ENCODE data around the gene RBM14. TPM values are rescaled to one million over a fixed set of nuclear protein-coding genes. Genes with fewer than 3 reads are reported as not detected.
"Not testable (repeated sequence)": the region's sequence is repeated elsewhere in the genome, so short reads cannot be mapped to it uniquely, and the experiment has no call there.

The RBM14 gene
- total RNA-seq, 1 experiment from 2014 or later = 68.7 TPM

DNA sequence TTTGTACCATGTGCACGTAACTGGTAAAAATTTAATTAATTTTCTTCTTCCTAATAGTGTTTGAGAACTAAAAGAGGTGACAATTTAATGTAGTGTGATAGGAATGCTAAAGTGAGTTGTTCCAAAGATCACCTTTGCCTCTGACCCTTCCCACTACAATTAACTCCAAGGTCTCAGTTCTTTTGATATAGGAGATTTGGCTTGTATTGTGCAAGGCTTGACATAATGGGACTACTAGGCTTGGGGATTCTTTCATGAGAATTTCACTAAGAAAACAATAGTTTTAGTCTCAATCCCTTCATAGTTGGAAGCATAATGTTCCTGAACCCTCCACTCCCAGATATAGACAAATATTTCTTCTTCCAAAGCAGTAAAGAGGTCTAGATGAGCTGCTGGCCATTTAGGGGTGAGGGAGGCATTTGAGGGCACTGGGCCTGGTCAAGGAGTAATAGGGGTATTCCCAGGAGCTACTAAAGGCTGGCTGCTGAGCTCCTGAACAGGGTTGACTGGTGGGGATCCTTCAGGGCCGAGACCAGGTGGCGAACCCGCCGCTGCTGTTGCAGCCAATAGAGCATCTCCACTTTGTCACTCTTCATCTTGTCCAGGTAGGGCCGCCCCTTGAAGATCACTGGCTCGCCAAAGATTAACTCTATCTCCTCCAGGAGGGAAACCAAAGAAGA lies 26.3 kb upstream of the RBM14 start:
- no peak overlapping the region for H3K27ac ChIP-seq
- H3K36me3 ChIP-seq = no peaks in the 10 kb centered on the region
- no peaks in the 10 kb centered on the region for H3K27me3 ChIP-seq
- no peaks in the 10 kb centered on the region for H3K9me3 ChIP-seq (replicated peaks)
- H3K4me3 ChIP-seq = no peak overlapping the region
- peaks cover 7% of the 10 kb centered on the region; the same call in 1 of the 2 replicates for H3K4me1 ChIP-seq
- no peak for DNase-seq

GRCh38 chr11:66591175-66591574 lies 25.3 kb upstream of the RBM14 start:
- Histone ChIP-seq H3K27me3 (no peaks in the 10 kb centered on the region), H3K4me3 (no peak overlapping the region), H3K36me3 (no peaks in the 10 kb centered on the region), H3K4me1 (peaks cover 7% of the 10 kb centered on the region; the same call in 1 of the 2 replicates), H3K27ac (no peak overlapping the region), H3K9me3 (replicated peaks) (no peaks in the 10 kb centered on the region)
- no peak for DNase-seq

DNA sequence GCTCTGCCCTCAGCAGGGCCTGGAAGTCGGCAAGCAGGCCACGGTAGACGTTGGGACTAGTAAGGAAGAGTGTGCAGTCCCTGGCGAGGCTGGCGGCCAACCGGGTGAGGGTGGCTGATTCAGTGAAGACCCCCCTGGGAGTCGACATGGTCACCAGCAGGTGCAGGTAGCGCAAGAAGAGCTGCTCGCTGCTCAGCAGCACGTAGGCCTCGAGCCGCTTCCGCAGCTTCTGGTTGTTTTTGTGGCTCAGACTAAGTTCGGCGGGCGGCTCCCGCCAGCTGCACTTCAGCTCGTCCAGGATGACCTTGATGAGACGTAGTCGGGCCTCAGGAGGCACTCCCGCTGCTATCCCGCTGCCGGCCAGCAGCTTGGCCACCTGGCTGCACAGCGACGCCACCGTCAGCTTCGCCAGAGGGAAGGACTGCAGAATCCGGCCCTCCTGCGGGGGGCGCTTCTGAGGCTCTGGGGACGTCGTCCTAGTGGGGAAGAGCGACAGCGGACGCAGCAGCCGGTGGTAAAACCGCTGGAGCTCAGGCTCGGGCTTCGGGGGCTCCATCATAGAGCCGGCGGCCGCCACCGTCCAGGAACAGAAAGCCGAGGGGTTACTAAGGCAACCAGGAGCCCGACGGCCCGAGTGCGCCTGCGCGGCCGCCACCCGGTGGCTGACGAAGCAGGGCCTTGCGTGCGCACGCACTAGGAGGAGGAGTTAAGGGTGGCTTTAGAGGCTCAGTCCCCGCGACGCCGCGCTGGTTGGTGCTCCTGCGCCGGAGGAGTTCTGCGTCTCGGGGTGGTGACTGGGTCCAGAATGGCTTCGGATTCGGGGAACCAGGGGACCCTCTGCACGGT lies 23.8 kb upstream of the RBM14 start, which contains the start of the genes CCDC87 and CCS:
TSS of gene CCDC87 (minus strand) at position 607 of the 846 bp plus-strand sequence. CDS start at position 559, 48 bp downstream.
TSS of gene CCS (plus strand) at position 729 of the 846 bp plus-strand sequence. CDS start at position 806, 77 bp downstream.
- Histone ChIP-seq H3K27me3 (no peaks in the 10 kb centered on the region), H3K27ac (peak within 1 kb of the TSS; percentile 14; the same call in 1 of the 2 replicates), H3K4me1 (peaks cover 7% of the 10 kb centered on the region; the same call in 1 of the 2 replicates), H3K9me3 (replicated peaks) (no peaks in the 10 kb centered on the region), H3K36me3 (no peaks in the 10 kb centered on the region), H3K4me3 (peak within 1 kb of the TSS; percentile 69)
- peak; percentile 96 for DNase-seq

DNA sequence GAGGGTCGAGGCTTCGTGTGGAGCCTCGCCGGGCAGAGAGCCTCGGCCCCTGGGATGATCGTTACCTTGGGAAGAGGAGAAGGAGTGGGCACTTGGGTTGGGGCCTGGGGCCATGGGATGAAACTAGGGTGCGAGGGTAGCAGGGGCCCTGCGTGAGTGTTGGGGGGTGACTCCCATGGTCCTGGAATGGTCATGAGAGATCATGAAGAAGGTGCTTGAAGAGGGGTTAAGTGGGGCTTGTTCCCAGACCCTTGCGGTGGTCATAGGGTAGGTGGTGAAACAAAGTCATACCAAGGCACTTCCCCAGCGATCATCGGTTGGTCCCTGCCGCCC lies 23.2 kb upstream of the RBM14 start:
- Histone ChIP-seq H3K9me3 (replicated peaks) (no peaks in the 10 kb centered on the region), H3K27me3 (no peaks in the 10 kb centered on the region), H3K36me3 (no peaks in the 10 kb centered on the region), H3K4me3 (peak overlapping the region; percentile 69), H3K27ac (peak overlapping the region; percentile 14; the same call in 1 of the 2 replicates), H3K4me1 (peaks cover 7% of the 10 kb centered on the region; the same call in 1 of the 2 replicates)
- DNase-seq = no peak

GRCh38 chr11:66593650-66594049 lies 22.8 kb upstream of the RBM14 start:
- DNase-seq = no peak
- Histone ChIP-seq H3K4me1 (peaks cover 7% of the 10 kb centered on the region; the same call in 1 of the 2 replicates), H3K36me3 (no peaks in the 10 kb centered on the region), H3K9me3 (replicated peaks) (no peaks in the 10 kb centered on the region), H3K27ac (no peak overlapping the region), H3K27me3 (no peaks in the 10 kb centered on the region), H3K4me3 (peak overlapping the region; percentile 69)

DNA sequence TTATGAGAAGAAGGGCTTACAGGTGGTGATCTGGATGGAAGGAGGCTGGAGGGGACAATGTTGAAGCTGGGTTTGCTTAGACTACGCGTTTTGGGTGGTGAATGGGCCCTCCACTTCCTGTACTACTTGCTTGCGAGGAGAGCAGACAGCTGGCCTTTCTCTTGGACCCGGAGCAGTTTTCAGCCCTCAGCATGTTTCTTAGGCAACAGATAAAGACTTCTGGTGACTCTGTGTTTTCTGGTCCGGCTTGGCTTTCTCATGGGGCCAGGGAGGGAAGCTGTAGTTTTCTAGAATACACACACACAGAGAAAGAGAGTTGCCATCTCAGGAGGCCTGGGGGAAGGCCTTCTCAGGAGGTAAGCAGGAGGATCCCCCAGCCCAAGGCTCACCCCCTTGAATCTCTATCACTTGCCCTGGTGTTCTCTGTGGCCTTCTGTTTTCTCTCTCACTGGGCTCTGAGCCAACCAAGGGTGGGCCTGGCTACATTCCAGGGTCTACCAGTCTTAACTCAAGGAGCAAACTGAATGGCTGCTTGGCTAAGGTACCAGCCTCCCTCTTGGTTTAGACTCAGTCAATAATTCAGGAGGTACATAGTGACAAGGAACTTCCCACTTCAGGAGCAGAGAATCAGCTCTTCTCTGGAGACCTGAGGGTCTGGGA lies 21.1 kb upstream of the RBM14 start:
- no peak overlapping the region for H3K4me3 ChIP-seq
- H3K4me1 ChIP-seq = peaks cover 7% of the 10 kb centered on the region; the same call in 1 of the 2 replicates
- DNase-seq = peak in 1 of 2 experiments; percentile 34
- H3K27me3 ChIP-seq = no peaks in the 10 kb centered on the region
- H3K36me3 ChIP-seq = no peaks in the 10 kb centered on the region
- H3K9me3 ChIP-seq (replicated peaks) = no peaks in the 10 kb centered on the region
- no peak overlapping the region for H3K27ac ChIP-seq

DNA sequence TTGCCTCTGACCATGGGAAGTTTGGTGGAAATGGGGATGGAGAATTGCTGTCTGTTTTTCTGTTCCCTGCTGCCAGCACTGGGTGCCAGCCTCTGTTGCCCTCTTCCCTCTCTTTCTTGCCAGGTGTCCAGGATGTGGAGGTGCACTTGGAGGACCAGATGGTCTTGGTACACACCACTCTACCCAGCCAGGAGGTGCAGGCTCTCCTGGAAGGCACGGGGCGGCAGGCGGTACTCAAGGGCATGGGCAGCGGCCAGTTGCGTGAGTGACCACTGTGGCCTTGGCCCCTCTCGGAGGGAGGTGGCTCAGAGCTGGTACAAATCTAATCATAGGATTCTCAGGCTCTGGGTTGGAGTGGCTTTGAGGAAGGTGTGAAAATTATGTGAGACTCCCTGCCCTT lies 17.4 kb upstream of the RBM14 start:
- H3K36me3 ChIP-seq = no peaks in the 10 kb centered on the region
- H3K27ac ChIP-seq = no peak overlapping the region
- H3K27me3 ChIP-seq = no peaks in the 10 kb centered on the region
- H3K4me3 ChIP-seq = no peak overlapping the region
- H3K9me3 ChIP-seq (replicated peaks) = no peaks in the 10 kb centered on the region
- no peak for DNase-seq
- H3K4me1 ChIP-seq = 0 out of 2 replicates have a peak, but pooled peaks cover 2% of the 10 kb centered on the region

DNA sequence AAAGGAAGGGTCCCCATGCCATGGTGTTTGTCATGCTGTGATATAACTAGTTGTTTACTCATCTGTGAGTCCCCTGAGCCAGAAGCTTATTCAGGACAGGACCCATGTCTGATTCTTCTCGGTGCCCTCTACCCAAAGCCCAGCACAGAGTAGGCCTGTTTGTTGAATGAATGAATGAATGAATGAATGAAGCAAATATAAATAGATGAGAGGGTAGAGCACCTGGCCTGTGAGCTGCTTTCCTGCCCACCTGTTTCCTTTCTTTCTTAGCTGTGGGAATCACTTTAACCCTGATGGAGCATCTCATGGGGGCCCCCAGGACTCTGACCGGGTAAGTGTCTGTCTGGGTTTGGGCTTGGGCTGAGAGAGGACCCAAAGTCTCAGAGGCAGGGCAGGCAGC lies 16.2 kb upstream of the RBM14 start:
- Histone ChIP-seq H3K36me3 (no peaks in the 10 kb centered on the region), H3K27me3 (no peaks in the 10 kb centered on the region), H3K27ac (no peak overlapping the region), H3K9me3 (replicated peaks) (no peaks in the 10 kb centered on the region), H3K4me3 (no peak overlapping the region), H3K4me1 (no peaks in the 10 kb centered on the region)
- no peak for DNase-seq

GRCh38 chr11:66600631-66601233 lies 15.7 kb upstream of the RBM14 start:
- H3K9me3 ChIP-seq (replicated peaks) = no peaks in the 10 kb centered on the region

DNA sequence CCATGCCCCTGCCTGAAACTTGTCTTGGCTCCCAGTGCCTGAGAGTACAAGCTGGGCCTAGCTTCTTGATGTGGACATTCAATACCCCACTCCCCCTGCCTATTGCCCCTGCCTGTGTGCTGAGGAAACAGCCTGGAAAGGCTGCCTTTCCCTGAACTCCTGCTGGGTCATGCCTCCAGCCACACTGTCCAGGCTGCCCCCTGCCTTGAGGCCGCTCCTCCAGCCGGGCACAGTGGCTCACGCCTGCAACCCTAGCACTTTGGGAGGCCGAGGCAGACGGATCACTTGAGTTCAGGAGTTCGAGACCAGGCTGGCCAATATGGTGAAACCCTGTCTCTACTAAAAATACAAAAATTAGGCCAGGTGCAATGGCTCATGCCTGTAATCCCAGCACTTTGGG lies 13.4 kb upstream of the RBM14 start:
- H3K9me3 ChIP-seq (replicated peaks) = no peaks in the 10 kb centered on the region
- H3K27ac ChIP-seq = no peak overlapping the region
- H3K4me1 ChIP-seq = no peaks in the 10 kb centered on the region
- no peaks in the 10 kb centered on the region for H3K36me3 ChIP-seq
- H3K4me3 ChIP-seq = no peak overlapping the region
- DNase-seq = no peak
- no peaks in the 10 kb centered on the region for H3K27me3 ChIP-seq

More at GRCh38 chr11:66600631-66601233, 15.7 kb upstream of the RBM14 start:
- Histone ChIP-seq H3K4me1 (no peaks in the 10 kb centered on the region), H3K4me3 (no peak overlapping the region), H3K27me3 (no peaks in the 10 kb centered on the region), H3K36me3 (no peaks in the 10 kb centered on the region), H3K27ac (no peak overlapping the region)
- DNase-seq = no peak

GRCh38 chr11:66604155-66604554 lies 12.3 kb upstream of the RBM14 start:
- Histone ChIP-seq H3K27me3 (no peaks in the 10 kb centered on the region), H3K36me3 (no peaks in the 10 kb centered on the region), H3K9me3 (replicated peaks) (no peaks in the 10 kb centered on the region), H3K27ac (no peak overlapping the region), H3K4me3 (no peak overlapping the region), H3K4me1 (no peaks in the 10 kb centered on the region)
- DNase-seq = no peak

GRCh38 chr11:66606608-66607007 lies 9.8 kb upstream of the RBM14 start:
- H3K27me3 ChIP-seq; H3K36me3 ChIP-seq; H3K4me3 ChIP-seq; H3K27ac ChIP-seq; H3K4me1 ChIP-seq; DNase-seq; H3K9me3 ChIP-seq (replicated peaks): not testable (repeated sequence)

DNA sequence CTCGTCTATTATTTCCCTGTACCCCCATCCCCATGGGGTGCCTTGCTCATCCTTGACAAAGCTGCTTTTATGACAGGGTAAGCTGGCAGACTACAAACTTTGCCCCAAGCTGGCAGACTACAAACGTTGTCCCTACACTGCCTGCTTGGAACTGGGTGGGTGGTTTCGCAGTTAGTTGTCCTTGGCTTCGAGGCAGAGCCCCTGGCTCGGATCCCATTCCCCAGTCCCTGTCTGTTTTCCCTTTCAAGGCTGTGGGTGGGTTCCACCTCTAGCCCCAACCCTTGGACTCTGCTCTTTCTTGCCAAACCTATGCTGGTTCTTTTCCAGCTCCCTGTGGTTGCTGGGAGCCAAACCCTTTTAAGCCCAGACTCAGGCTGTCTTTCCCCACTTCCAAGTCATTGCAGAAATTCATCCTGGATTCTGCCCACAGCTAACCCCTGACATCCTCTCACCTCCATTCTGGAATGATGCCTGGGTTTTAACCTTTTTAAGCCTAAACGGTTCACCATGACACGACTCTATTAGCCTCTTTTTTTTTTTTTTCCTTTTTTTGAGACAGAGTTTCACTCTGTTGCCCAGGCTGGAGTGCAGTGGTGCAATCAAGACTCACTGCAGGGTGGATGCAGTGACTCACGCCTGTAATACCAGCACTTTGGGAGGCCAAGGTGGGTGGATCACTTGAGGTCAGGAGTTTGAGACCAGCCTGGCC lies 9.2 kb upstream of the RBM14 start:
- DNase-seq = no peak
- H3K36me3 ChIP-seq = no peaks in the 10 kb centered on the region
- H3K27ac ChIP-seq = no peak overlapping the region
- no peaks in the 10 kb centered on the region for H3K9me3 ChIP-seq (replicated peaks)
- no peak overlapping the region for H3K4me3 ChIP-seq
- H3K27me3 ChIP-seq = no peaks in the 10 kb centered on the region
- H3K4me1 ChIP-seq = no peaks in the 10 kb centered on the region
